ENCODE measurements around the gene TJP1. TPM values are rescaled to one million over a fixed set of nuclear protein-coding genes. Genes with fewer than 3 reads are reported as not detected.
"Not testable (repeated sequence)": the region's sequence is repeated elsewhere in the genome, so short reads cannot be mapped to it uniquely, and the experiment has no call there.

The TJP1 gene
- total RNA-seq, 4 donors from 2014 or later: 33.2 to 47.2 (median 42.9) TPM

- H3K9me3 ChIP-seq: no peaks in the 10 kb centered on the region
- peaks cover 0 to 70% of the 10 kb centered on the region in 2 donors for H3K36me3 ChIP-seq
- in situ Hi-C loops (cut with MboI; ENCODE audit: low sequenced_read_pairs in 4 of 4) (no loop called here), intact Hi-C loops (cut with DNase I; ENCODE audit: low total_unique reads) (no loop called here)
- no peaks in the 10 kb centered on the region for H3K4me1 ChIP-seq
- no peak for DNase-seq
- no peak overlapping the region for H3K4me3 ChIP-seq
- no peaks in the 10 kb centered on the region for H3K27me3 ChIP-seq
- no peak overlapping the region for H3K27ac ChIP-seq
- no peak for ATAC-seq
- TF ChIP-seq CTCF (IDR thresholded peaks at IDR 0.05 in 4 of 5, conservative IDR thresholded peaks at IDR 0.05 in 1 of 5) (no peak), POLR2A (IDR thresholded peaks at IDR 0.05) (no peak)
Measured at GRCh38 chr15:29734917-29735572, 87.2 kb downstream of the TJP1 start.

DNA sequence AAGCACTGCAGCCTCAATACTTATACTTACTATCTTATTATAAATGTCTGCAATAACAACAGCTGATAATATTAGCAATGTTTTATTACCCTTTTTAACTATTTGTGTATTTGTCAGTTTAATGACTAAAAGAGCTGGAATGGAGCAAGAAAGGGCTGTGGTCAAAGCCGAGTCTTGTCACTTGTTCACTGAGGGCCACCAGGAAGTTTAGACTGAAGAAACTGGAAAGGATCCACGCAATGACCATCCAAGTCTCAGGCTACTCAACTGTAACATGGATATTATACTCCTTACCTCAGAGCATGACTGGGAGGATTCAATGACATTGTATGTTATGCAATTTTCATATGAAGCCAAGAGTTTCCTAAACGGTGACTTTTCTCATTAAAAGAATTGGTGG lies 90.4 kb downstream of the TJP1 start:
- peaks cover 0 to 72% of the 10 kb centered on the region in 2 donors for H3K36me3 ChIP-seq

DNA sequence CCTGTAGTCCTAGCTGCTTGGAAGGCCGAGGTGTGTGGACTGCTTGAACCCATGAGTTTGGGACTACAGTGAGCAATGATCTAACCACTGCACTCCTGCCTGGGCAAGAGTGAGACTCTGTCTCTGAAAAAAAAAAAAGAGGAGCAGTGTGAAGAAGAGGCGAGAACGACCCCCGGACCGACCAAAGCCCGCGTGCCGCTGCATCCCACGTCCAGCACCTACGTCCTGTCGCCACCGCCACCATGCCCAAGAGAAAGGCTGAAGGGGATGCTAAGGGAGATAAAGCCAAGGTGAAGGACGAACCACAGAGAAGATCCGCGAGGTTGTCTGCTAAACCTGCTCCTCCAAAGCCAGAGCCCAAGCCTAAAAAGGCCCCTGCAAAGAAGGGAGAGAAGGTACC lies 91.8 kb downstream of the TJP1 start:
- in situ Hi-C loops (cut with MboI; ENCODE audit: low sequenced_read_pairs in 4 of 4): not testable (repeated sequence)

More for the DNA sequence above, 90.4 kb downstream of the TJP1 start:
- no peaks in the 10 kb centered on the region for H3K4me1 ChIP-seq
- no peak overlapping the region for H3K27ac ChIP-seq
- intact Hi-C loops (cut with DNase I; ENCODE audit: low total_unique reads): no loop called here
- in situ Hi-C loops (cut with MboI; ENCODE audit: low sequenced_read_pairs in 4 of 4): no loop called here
- DNase-seq (no peak), ATAC-seq (peak in 1 of 2 donors; percentile 55)
- no peak overlapping the region for H3K4me3 ChIP-seq
- H3K9me3 ChIP-seq: no peaks in the 10 kb centered on the region
- TF ChIP-seq POLR2A (IDR thresholded peaks at IDR 0.05) (no peak), CTCF (IDR thresholded peaks at IDR 0.05 in 4 of 5, conservative IDR thresholded peaks at IDR 0.05 in 1 of 5) (no peak)
- no peaks in the 10 kb centered on the region for H3K27me3 ChIP-seq

GRCh38 chr15:29728418-29728817 lies 93.8 kb downstream of the TJP1 start:
- H3K36me3 ChIP-seq: peaks cover 0 to 84% of the 10 kb centered on the region in 2 donors
- no peak for ATAC-seq
- H3K4me3 ChIP-seq: no peak overlapping the region
- TF ChIP-seq CTCF (IDR thresholded peaks at IDR 0.05 in 4 of 5, conservative IDR thresholded peaks at IDR 0.05 in 1 of 5): no peak
- TF ChIP-seq POLR2A (IDR thresholded peaks at IDR 0.05): no peak
- in situ Hi-C loops (cut with MboI; ENCODE audit: low sequenced_read_pairs in 4 of 4): no loop called here
- no peaks in the 10 kb centered on the region for H3K4me1 ChIP-seq
- intact Hi-C loops (cut with DNase I; ENCODE audit: low total_unique reads): no loop called here
- H3K9me3 ChIP-seq: no peaks in the 10 kb centered on the region
- no peak overlapping the region for H3K27ac ChIP-seq
- no peak for DNase-seq
- H3K27me3 ChIP-seq: no peaks in the 10 kb centered on the region

More for the DNA sequence above, 91.8 kb downstream of the TJP1 start:
- H3K27ac ChIP-seq; H3K9me3 ChIP-seq; H3K4me3 ChIP-seq; H3K4me1 ChIP-seq; intact Hi-C loops (cut with DNase I; ENCODE audit: low total_unique reads); ATAC-seq; H3K27me3 ChIP-seq; DNase-seq: not testable (repeated sequence)
- H3K36me3 ChIP-seq: peaks cover 0 to 74% of the 10 kb centered on the region in 2 donors

DNA sequence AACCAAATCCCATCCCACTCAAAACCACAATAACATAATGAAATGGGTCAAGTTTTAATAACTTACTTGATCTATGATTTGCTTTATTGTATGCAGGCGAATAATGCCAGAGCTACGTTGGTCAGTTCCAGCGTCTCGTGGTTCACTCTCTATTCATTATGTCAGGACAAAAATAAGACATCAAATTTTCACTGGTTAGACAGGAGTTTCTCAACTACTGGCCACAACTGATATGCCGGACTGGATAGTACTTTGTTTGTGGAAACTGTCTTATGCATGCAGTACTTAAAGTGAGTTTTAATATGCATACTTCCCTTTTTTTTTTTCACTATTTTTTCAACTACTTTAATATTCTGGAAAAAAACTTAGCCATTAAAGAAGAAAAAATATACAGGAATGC lies 94.4 kb downstream of the TJP1 start:
- intact Hi-C loops (cut with DNase I; ENCODE audit: low total_unique reads): no loop called here
- Histone ChIP-seq H3K4me1 (no peaks in the 10 kb centered on the region), H3K4me3 (no peak overlapping the region), H3K36me3 (peaks cover 0 to 84% of the 10 kb centered on the region in 2 donors), H3K27ac (no peak overlapping the region), H3K27me3 (no peaks in the 10 kb centered on the region), H3K9me3 (no peaks in the 10 kb centered on the region)
- DNase-seq: no peak
- no peak for TF ChIP-seq POLR2A (IDR thresholded peaks at IDR 0.05)
- no peak for TF ChIP-seq CTCF (IDR thresholded peaks at IDR 0.05 in 4 of 5, conservative IDR thresholded peaks at IDR 0.05 in 1 of 5)
- ATAC-seq: no peak
- in situ Hi-C loops (cut with MboI; ENCODE audit: low sequenced_read_pairs in 4 of 4): no loop called here
